ENCODE measurements around the gene FXR2. TPM values are rescaled to one million over a fixed set of nuclear protein-coding genes. Genes with fewer than 3 reads are reported as not detected.
A peak's percentile ranks its signal among the peaks of the same experiment; 100 is the strongest.
"Not testable (repeated sequence)": the region's sequence is repeated elsewhere in the genome, so short reads cannot be mapped to it uniquely, and the experiment has no call there.

FXR2 gene
- polyA plus RNA-seq, 4 donors, result 42.8 to 55.0 (median 45.2) TPM

- DNase-seq (ENCODE audit: low read depth in 4 of 4, low spot score in 3 of 4), result no peak
Observed at GRCh38 chr17:7629939-7630571, 15.4 kb upstream of the FXR2 start, which contains the start of gene SHBG. Gene SHBG, plus strand, starts transcription at chr17:7630135. Its CDS starts 38 bp downstream, at chr17:7630173.

GRCh38 chr17:7627250-7628121 is 12.8 kb upstream of the FXR2 start, which contains the start of gene SAT2:
Gene SAT2, minus strand, starts transcription at chr17:7627821. Its CDS starts 186 bp downstream, at chr17:7627635.
- DNase-seq (ENCODE audit: low read depth in 4 of 4, low spot score in 3 of 4), result peak; percentile 83 to 92 (median 89)

GRCh38 chr17:7626956-7627249 is 12.2 kb upstream of the FXR2 start:
- no peak for DNase-seq (ENCODE audit: low read depth in 4 of 4, low spot score in 3 of 4)

- no peak for DNase-seq (ENCODE audit: low read depth in 4 of 4, low spot score in 3 of 4)
Observed at GRCh38 chr17:7626307-7626706, 11.6 kb upstream of the FXR2 start.

- not testable (repeated sequence) for DNase-seq (ENCODE audit: low read depth in 4 of 4, low spot score in 3 of 4)
Observed at GRCh38 chr17:7625749-7626148, 11.1 kb upstream of the FXR2 start.

- DNase-seq (ENCODE audit: low read depth in 4 of 4, low spot score in 3 of 4), result no peak
Observed at GRCh38 chr17:7623661-7624060, 9.0 kb upstream of the FXR2 start.

GRCh38 chr17:7620835-7621234 is 6.1 kb upstream of the FXR2 start:
- DNase-seq (ENCODE audit: low read depth in 4 of 4, low spot score in 3 of 4), result no peak

GRCh38 chr17:7618608-7619007 is 3.9 kb upstream of the FXR2 start:
- DNase-seq (ENCODE audit: low read depth in 4 of 4, low spot score in 3 of 4), result no peak

GRCh38 chr17:7615265-7615747 is 609 bp upstream of the FXR2 start:
- DNase-seq (ENCODE audit: low read depth in 4 of 4, low spot score in 3 of 4), result no peak

GRCh38 chr17:7613769-7614424 is 800 bp downstream of the FXR2 start:
- no peak for DNase-seq (ENCODE audit: low read depth in 4 of 4, low spot score in 3 of 4)

GRCh38 chr17:7612294-7612640 is 2.4 kb downstream of the FXR2 start:
- DNase-seq (ENCODE audit: low read depth in 4 of 4, low spot score in 3 of 4), result no peak

GRCh38 chr17:7611635-7612293 is 2.9 kb downstream of the FXR2 start:
- no peak for DNase-seq (ENCODE audit: low read depth in 4 of 4, low spot score in 3 of 4)

GRCh38 chr17:7610641-7611040 is 4.1 kb downstream of the FXR2 start:
- no peak for DNase-seq (ENCODE audit: low read depth in 4 of 4, low spot score in 3 of 4)

- DNase-seq (ENCODE audit: low read depth in 4 of 4, low spot score in 3 of 4), result no peak
Observed at GRCh38 chr17:7606280-7606679, 8.4 kb downstream of the FXR2 start.

- not testable (repeated sequence) for DNase-seq (ENCODE audit: low read depth in 4 of 4, low spot score in 3 of 4)
Observed at GRCh38 chr17:7597561-7597960, 17.1 kb downstream of the FXR2 start.

- no peak for DNase-seq (ENCODE audit: low read depth in 4 of 4, low spot score in 3 of 4)
Observed at GRCh38 chr17:7593296-7593695, 21.4 kb downstream of the FXR2 start.

GRCh38 chr17:7592422-7593021 is 22.2 kb downstream of the FXR2 start:
- DNase-seq (ENCODE audit: low read depth in 4 of 4, low spot score in 3 of 4), result no peak

- no peak for DNase-seq (ENCODE audit: low read depth in 4 of 4, low spot score in 3 of 4)
Observed at GRCh38 chr17:7591596-7591995, 23.1 kb downstream of the FXR2 start.

- no peak for DNase-seq (ENCODE audit: low read depth in 4 of 4, low spot score in 3 of 4)
Observed at GRCh38 chr17:7590743-7591142, 24.0 kb downstream of the FXR2 start.

- no peak for DNase-seq (ENCODE audit: low read depth in 4 of 4, low spot score in 3 of 4)
Observed at GRCh38 chr17:7589891-7590691, 24.6 kb downstream of the FXR2 start, which contains the start of gene SOX15. Gene SOX15, minus strand, starts transcription at chr17:7590094. Its CDS starts 418 bp downstream, at chr17:7589676.

Measured in left renal pelvis (tissue), 4 donors.